Activated CD4-positive, alpha-beta T cell treated with anti-CD3 and anti-CD28 coated beads, Interleukin-2, amount 50 U/mL, for 24 hours (primary cell): ENCODE measurements around the gene GRHL3.

ENCODE experiments used
- DNase-seq, 2 donors: peaks; one replicate each; pipeline ENCODE4 v3.0.0-alpha.2; 2020; ENCODE audit warnings: low read depth in 1 of 2, low spot score in 1 of 2

Gene GRHL3

GRCh38 chr1:24391882-24392603 is 72.9 kb downstream of the GRHL3 start:
- DNase-seq = peak; percentile 49 to 54

- no peak for DNase-seq
Observed at GRCh38 chr1:24392604-24392946, 73.4 kb downstream of the GRHL3 start.

GRCh38 chr1:24392982-24393650 is 74.0 kb downstream of the GRHL3 start:
- DNase-seq = no peak

- DNase-seq = no peak
Observed at GRCh38 chr1:24393892-24394291, 74.7 kb downstream of the GRHL3 start.

- DNase-seq = no peak
Observed at GRCh38 chr1:24400065-24400464, 80.9 kb downstream of the GRHL3 start.

- DNase-seq = no peak
Observed at GRCh38 chr1:24403806-24404205, 84.6 kb downstream of the GRHL3 start.
